Neural crest cell (in vitro differentiated cells): ENCODE results near the gene NOL4L. TPM values are rescaled to one million over a fixed set of nuclear protein-coding genes. Genes with fewer than 3 reads are reported as not detected.
A peak's percentile ranks its signal among the peaks of the same experiment; 100 is the strongest.

Source experiments
- DNase-seq: peaks from one replicate; pipeline ENCODE4 v3.0.0; 2021; ENCODE audit warnings: low read depth, mixed read lengths, low spot score
- H3K27ac Mint-ChIP-seq: one replicate; pipeline ENCODE4 v1.8.0; 2021; ENCODE audit warnings: mild to moderate bottlenecking, mixed read lengths; ENCODE audit not compliant: unreplicated experiment
- H3K27me3 Mint-ChIP-seq: 2 replicates; pipeline ENCODE4 v1.8.0; 2021; ENCODE audit warnings: low read depth, mild to moderate bottlenecking, mixed read lengths
- H3K36me3 Mint-ChIP-seq: 2 replicates; pipeline ENCODE4 v1.8.0; 2021; ENCODE audit warnings: low read depth, mild to moderate bottlenecking, mixed read lengths
- H3K4me1 Mint-ChIP-seq: 2 replicates; pipeline ENCODE4 v1.8.0; 2021; ENCODE audit warnings: mixed read lengths
- H3K4me3 Mint-ChIP-seq: one replicate; pipeline ENCODE4 v1.8.0; 2021; ENCODE audit warnings: mild to moderate bottlenecking, mixed read lengths
- H3K9me3 Mint-ChIP-seq: 2 replicates; pipeline ENCODE4 v1.8.0; 2021; ENCODE audit warnings: mixed read lengths
- CTCF ChIP-seq: fragments of 200-600 bp; sonication (generic); conservative IDR thresholded peaks from 2 replicates; pipeline ENCODE4 v1.5.0; 2021; ENCODE audit warnings: antibody characterized with exemption, mild to moderate bottlenecking
- total RNA-seq: library from RNA; stranded (reverse); gene quantifications from 2 replicates; pipeline ENCODE4 v1.2.1, GENCODE V29; 2021

Gene NOL4L
- total RNA-seq, 1 donor from 2014 or later = 52.3 TPM

GRCh38 chr20:32515631-32516101, 69.5 kb downstream of the NOL4L start:
- peaks cover 69% of the 10 kb centered on the region for H3K4me1 Mint-ChIP-seq
- no peaks in the 10 kb centered on the region for H3K9me3 Mint-ChIP-seq
- no peaks in the 10 kb centered on the region for H3K27me3 Mint-ChIP-seq
- TF ChIP-seq CTCF = no peak
- no peak overlapping the region for H3K4me3 Mint-ChIP-seq
- H3K36me3 Mint-ChIP-seq = peaks cover 6% of the 10 kb centered on the region
- H3K27ac Mint-ChIP-seq = no peak overlapping the region
- DNase-seq = no peak

- Mint-ChIP-seq H3K27ac (no peak overlapping the region), H3K36me3 (peaks cover 6% of the 10 kb centered on the region), H3K4me3 (no peak overlapping the region), H3K9me3 (no peaks in the 10 kb centered on the region), H3K27me3 (no peaks in the 10 kb centered on the region), H3K4me1 (peaks cover 75% of the 10 kb centered on the region)
- no peak for DNase-seq
- TF ChIP-seq CTCF = no peak
These were observed 70.4 kb downstream of the NOL4L start for GRCh38 chr20:32514760-32515159.

- Mint-ChIP-seq H3K36me3 (peaks cover 6% of the 10 kb centered on the region), H3K4me3 (no peak overlapping the region), H3K4me1 (peaks cover 73% of the 10 kb centered on the region), H3K27ac (no peak overlapping the region), H3K27me3 (no peaks in the 10 kb centered on the region), H3K9me3 (no peaks in the 10 kb centered on the region)
- no peak for DNase-seq
- TF ChIP-seq CTCF = no peak
These were observed 71.9 kb downstream of the NOL4L start for GRCh38 chr20:32513031-32513866.

GRCh38 chr20:32512047-32512385, 73.1 kb downstream of the NOL4L start:
- no peak for DNase-seq
- Mint-ChIP-seq H3K27me3 (no peaks in the 10 kb centered on the region), H3K9me3 (no peaks in the 10 kb centered on the region), H3K27ac (no peak overlapping the region), H3K4me1 (peaks cover 64% of the 10 kb centered on the region), H3K36me3 (peaks cover 6% of the 10 kb centered on the region), H3K4me3 (no peak overlapping the region)
- TF ChIP-seq CTCF = no peak

- peaks cover 6% of the 10 kb centered on the region for H3K36me3 Mint-ChIP-seq
- no peaks in the 10 kb centered on the region for H3K27me3 Mint-ChIP-seq
These were observed 73.6 kb downstream of the NOL4L start for GRCh38 chr20:32511358-32512046.

More at GRCh38 chr20:32511358-32512046, 73.6 kb downstream of the NOL4L start:
- Mint-ChIP-seq H3K9me3 (no peaks in the 10 kb centered on the region), H3K4me1 (peaks cover 64% of the 10 kb centered on the region), H3K27ac (peak overlapping the region; percentile 93), H3K4me3 (peak overlapping the region; percentile 45)
- no peak for DNase-seq
- no peak for TF ChIP-seq CTCF
